Measurements from ENCODE around the gene PCNX2.

- no peak for TF ChIP-seq CTCF (conservative IDR thresholded peaks at IDR 0.05)
- TF ChIP-seq EZH2 (IDR thresholded peaks at IDR 0.05; ENCODE audit: low read depth) = no peak
These were observed 262.2 kb downstream of the PCNX2 start for GRCh38 chr1:233033361-233033760.

Measured in PC-9 (cell line).